Activated T-helper 1 cell treated with anti-CD3 and anti-CD28 coated beads, Interleukin-12 subunit alpha, Interleukin-12 subunit beta, Interleukin-2, Interleukin-4 antibody, amounts not matched to agents 30 ng/mL and 10 ng/mL and 1 ng/mL, durations not matched to agents 14 hours and 24 hours and 36 hours (primary cell): Measurements from ENCODE around the gene SERPINF2. TPM values are rescaled to one million over a fixed set of nuclear protein-coding genes. Genes with fewer than 3 reads are reported as not detected.
A peak's percentile ranks its signal among the peaks of the same experiment; 100 is the strongest.
"Not testable (repeated sequence)": the region's sequence is repeated elsewhere in the genome, so short reads cannot be mapped to it uniquely, and the experiment has no call there.

Experiments
- DNase-seq: peaks from one replicate; pipeline ENCODE4 v3.0.0; 2021; ENCODE audit warnings: low spot score
- H3K27ac Mint-ChIP-seq: one replicate; pipeline ENCODE4 v1.8.0; 2021; ENCODE audit warnings: mild to moderate bottlenecking, mixed read lengths
- H3K27me3 Mint-ChIP-seq: one replicate; pipeline ENCODE4 v1.8.0; 2022; ENCODE audit warnings: mild to moderate bottlenecking, moderate library complexity, mixed read lengths; ENCODE audit not compliant: insufficient read depth
- H3K36me3 Mint-ChIP-seq: one replicate; pipeline ENCODE4 v1.8.0; 2021; ENCODE audit warnings: low read depth, mixed read lengths
- H3K4me1 Mint-ChIP-seq: one replicate; pipeline ENCODE4 v1.8.0; 2021; ENCODE audit warnings: low read depth, mixed read lengths
- H3K4me3 Mint-ChIP-seq: one replicate; pipeline ENCODE4 v1.8.0; 2021; ENCODE audit warnings: mild to moderate bottlenecking, moderate library complexity, mixed read lengths
- H3K9me3 Mint-ChIP-seq: one replicate; pipeline ENCODE4 v1.8.0; 2021; ENCODE audit warnings: mixed read lengths
- intact Hi-C: fragments of 100-400 bp; cut with micrococcal nuclease; formaldehyde crosslinking; loops from one replicate; pipeline ENCODE4 v1.15.1; 2024
- total RNA-seq: library from RNA; stranded (reverse); gene quantifications from 2 replicates; pipeline ENCODE4 v1.2.3, GENCODE V29; 2022

Gene SERPINF2
- total RNA-seq, 1 donor from 2014 or later, result 0.41 TPM

DNA sequence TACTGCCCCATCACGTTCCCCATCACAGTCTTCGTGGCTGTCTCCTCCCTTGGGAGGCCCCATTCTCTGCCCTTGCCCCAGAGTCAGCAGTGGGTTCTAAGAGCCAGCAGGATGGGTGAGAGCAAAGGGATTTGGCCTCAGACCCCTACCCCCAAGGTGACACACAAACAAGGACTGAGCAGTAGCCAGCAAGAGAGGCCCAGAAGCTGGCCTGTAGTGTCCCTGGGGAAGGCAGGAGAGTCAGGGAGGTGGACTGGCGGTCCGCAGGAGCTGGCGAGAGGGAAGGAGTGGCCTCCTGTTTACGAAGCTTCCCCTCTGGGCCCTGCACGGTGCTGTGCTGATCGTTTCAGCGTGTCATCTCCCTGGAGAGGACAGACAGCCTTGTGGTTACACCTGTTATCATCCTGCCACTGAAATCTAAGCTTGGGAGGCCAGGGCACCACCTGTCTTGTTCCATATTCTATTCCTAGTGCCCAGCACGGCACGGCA is 9.8 kb upstream of the SERPINF2 start:
- Mint-ChIP-seq H3K36me3 (peaks cover 25% of the 10 kb centered on the region), H3K27ac (no peak overlapping the region), H3K4me1 (peaks cover 21% of the 10 kb centered on the region), H3K27me3 (no peaks in the 10 kb centered on the region), H3K9me3 (no peaks in the 10 kb centered on the region), H3K4me3 (no peak overlapping the region)
- intact Hi-C loops, result no loop called here
- no peak for DNase-seq

DNA sequence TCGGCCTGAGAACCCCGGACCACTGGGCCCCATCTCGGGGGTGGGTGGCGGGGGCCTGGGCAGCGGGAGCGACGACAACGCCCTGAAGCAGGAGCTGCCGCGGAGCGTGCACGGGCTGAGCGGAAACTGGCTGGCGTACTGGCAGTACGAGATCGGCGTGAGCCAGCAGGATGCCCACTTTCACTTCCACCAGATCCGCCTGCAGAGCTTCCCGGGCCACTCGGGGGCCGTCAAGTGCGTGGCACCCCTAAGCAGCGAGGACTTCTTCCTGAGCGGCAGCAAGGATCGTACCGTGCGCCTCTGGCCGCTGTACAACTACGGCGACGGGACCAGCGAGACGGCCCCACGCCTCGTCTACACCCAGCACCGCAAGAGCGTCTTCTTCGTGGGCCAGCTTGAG is 8.9 kb upstream of the SERPINF2 start:
- intact Hi-C loops, result no loop called here
- DNase-seq, result no peak
- Mint-ChIP-seq H3K27ac (no peak overlapping the region), H3K4me3 (no peak overlapping the region), H3K27me3 (no peaks in the 10 kb centered on the region), H3K9me3 (no peaks in the 10 kb centered on the region), H3K4me1 (peaks cover 14% of the 10 kb centered on the region), H3K36me3 (peaks cover 23% of the 10 kb centered on the region)

DNA sequence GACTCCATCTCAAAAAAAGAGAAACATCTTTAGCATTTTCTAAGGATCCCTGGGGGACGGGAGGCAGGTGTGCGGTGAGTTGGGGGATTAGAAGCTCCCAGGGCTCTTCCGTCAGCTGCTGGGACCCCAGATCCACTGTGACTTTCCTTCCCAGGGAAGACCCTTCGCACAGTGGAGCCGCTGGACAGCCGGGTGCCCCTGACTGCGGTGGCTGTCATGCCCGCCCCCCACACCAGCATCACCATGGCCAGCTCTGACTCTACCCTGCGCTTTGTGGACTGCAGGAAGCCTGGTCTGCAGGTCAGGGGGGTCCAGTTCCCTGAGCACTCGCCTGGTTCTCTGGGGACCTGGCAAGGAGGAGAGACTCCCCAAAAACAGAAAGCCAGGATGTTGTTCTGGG is 7.3 kb upstream of the SERPINF2 start:
- no peaks in the 10 kb centered on the region for H3K27me3 Mint-ChIP-seq
- DNase-seq, result no peak
- intact Hi-C loops, result no loop called here
- peaks cover 17% of the 10 kb centered on the region for H3K36me3 Mint-ChIP-seq
- peaks cover 8% of the 10 kb centered on the region for H3K4me1 Mint-ChIP-seq
- H3K9me3 Mint-ChIP-seq, result no peaks in the 10 kb centered on the region
- H3K4me3 Mint-ChIP-seq, result no peak overlapping the region
- no peak overlapping the region for H3K27ac Mint-ChIP-seq

DNA sequence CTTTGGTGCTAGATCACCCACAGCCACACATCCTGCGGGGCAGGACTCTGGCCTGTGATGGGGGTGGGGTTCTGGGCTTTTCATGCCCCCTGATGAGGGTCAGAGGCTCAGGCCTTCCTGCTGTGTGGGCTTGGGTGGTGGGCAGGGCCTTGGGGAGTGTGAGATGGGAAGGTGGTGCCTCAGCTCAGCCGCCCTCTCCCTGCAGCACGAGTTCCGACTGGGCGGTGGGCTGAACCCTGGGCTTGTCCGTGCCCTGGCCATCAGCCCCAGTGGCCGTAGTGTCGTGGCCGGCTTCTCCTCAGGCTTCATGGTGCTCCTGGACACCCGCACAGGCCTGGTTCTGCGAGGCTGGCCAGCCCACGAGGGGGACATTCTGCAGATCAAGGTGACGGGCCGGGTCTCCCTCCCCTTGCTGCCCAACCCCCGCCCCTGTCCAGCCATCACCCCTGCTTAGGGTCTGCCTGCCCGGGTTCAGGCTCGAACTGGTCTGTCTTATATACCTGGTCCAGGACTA is 6.8 kb upstream of the SERPINF2 start:
- Mint-ChIP-seq H3K4me1 (peaks cover 8% of the 10 kb centered on the region), H3K9me3 (no peaks in the 10 kb centered on the region), H3K36me3 (peaks cover 17% of the 10 kb centered on the region), H3K27ac (peak overlapping the region; percentile 83), H3K27me3 (no peaks in the 10 kb centered on the region), H3K4me3 (no peak overlapping the region)
- intact Hi-C loops, result no loop called here
- DNase-seq, result no peak

DNA sequence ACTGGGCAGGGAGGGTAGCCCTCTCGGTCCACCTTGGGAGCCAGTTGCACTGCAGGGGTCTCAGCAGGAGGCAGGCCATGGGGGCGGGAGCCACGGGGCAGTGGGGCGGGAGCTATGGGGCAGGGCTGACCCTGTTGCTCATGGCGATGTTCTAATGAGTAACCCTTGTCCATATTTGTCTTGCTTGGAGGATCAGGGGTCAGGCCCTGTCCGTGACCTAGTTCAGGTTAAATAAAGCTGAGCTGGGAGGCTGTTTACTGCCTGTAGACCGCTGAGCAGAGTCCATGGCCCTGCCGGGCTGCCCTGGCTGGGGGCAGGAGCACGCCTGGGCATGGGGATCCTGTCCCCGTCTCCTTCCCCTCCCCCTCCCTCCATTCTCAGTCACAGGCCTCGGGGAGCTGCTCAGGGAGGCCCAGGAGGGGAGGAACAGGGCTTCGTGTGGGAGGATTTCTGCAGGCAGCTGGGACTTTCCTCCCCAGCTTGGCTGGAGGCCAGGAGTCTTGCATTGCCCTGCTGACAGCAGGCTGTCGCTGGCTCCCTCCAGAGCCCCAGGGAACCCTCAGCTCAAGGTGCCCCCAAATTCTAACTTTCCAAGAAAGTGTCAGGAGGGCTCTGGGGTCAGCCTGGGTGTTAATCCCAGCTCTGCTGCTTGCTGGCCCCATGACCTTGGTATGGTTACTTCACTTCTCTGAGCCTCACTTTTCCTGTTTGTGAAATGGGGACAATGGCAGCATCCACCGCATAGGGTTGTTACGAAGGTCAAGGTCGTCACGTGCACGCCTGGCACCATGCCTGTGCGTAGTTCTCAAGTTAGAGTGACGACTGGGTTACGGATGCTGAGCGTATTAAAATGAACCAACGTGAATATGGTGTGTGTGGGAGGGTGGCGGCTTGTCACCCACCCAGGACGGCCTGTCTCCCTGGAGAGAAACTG is 6.1 kb upstream of the SERPINF2 start:
- Mint-ChIP-seq H3K4me3 (no peak overlapping the region), H3K9me3 (no peaks in the 10 kb centered on the region), H3K27ac (peak overlapping the region; percentile 61), H3K4me1 (peaks cover 8% of the 10 kb centered on the region), H3K27me3 (no peaks in the 10 kb centered on the region), H3K36me3 (peaks cover 17% of the 10 kb centered on the region)
- intact Hi-C loops, result no loop called here
- DNase-seq, result no peak

DNA sequence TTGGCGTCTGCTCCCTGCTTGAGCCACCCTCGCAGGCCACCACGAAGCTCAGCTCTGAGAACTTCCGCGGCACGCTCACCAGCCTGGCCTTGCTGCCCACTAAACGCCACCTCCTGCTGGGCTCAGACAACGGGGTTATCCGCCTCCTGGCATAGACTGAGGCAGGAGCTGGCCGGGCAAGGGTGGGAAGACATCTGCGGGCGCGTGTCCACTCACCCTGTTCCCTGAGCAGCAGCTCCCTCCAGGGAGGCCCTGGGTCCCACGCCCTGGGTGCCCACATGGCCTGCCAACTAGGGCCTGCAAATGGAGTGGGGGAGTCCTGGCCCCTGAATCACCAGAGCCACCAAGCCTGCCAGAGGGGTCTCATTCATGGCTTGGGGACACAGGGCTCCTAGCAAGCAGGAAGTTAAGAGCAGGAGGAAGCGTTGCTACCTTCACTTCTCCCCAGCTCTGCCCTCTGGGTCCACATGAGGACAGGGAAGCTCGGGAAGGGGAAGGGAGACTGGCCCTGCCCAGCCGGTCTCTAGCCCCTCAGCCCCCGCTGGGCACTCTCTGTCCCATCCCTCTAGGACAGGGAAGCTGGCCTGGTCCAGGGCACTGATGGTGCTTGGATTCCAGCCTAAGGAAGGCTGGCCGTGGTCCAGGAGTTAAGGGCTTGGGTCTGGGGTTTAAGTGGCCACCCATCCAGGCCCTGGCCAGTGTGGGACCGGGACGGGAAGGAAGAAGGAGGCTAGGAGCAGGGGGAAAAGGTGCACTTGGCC is 5.0 kb upstream of the SERPINF2 start:
- H3K27me3 Mint-ChIP-seq, result no peaks in the 10 kb centered on the region
- intact Hi-C loops, result no loop called here
- H3K4me1 Mint-ChIP-seq, result peaks cover 8% of the 10 kb centered on the region
- H3K27ac Mint-ChIP-seq, result no peak overlapping the region
- DNase-seq, result no peak
- no peaks in the 10 kb centered on the region for H3K9me3 Mint-ChIP-seq
- no peak overlapping the region for H3K4me3 Mint-ChIP-seq
- peaks cover 17% of the 10 kb centered on the region for H3K36me3 Mint-ChIP-seq

DNA sequence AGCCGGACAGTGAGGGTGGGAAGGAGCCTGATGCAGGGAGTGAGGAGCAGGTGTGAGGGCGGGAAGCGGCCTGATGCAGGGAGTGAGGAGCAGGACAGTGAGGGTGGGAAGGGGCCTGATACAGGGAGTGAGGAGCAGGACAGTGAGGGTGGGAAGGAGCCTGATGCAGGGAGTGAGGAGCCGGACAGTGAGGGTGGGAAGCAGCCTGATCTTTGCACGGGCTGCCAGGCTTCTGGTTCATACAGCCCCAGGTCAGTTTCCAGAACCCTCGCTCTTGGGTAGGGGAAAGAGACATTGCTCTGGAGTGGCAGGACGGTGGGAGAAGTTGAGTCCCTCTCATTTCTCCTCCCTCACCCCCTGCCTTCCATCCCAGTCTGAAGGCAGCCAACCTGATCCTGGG is 772 bp upstream of the SERPINF2 start:
- H3K36me3 Mint-ChIP-seq, H3K27ac Mint-ChIP-seq, H3K9me3 Mint-ChIP-seq, H3K4me3 Mint-ChIP-seq, H3K27me3 Mint-ChIP-seq, H3K4me1 Mint-ChIP-seq, intact Hi-C loops, DNase-seq: not testable (repeated sequence)

DNA sequence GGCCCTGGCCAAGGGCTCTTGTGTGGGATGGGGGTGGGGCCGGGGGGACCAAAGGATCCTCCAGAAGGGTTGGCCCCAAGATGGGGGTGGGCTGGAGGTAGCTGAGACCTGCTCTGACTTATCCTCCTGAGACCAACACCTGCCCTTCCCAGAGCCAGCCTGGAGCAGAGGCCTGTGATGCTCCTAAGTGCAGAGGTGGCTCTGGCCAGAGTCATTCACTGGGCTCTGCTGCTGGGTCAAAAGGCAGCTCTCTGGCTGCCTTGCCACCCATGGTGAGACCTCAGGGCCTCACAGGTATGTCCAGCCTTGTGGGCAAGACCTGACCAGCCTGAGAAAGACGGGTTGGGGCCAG is 393 bp downstream of the SERPINF2 start:
- Mint-ChIP-seq H3K36me3 (peaks cover under 1% of the 10 kb centered on the region), H3K4me3 (no peak overlapping the region), H3K4me1 (no peaks in the 10 kb centered on the region), H3K27me3 (no peaks in the 10 kb centered on the region), H3K27ac (no peak overlapping the region), H3K9me3 (no peaks in the 10 kb centered on the region)
- intact Hi-C loops, result no loop called here
- no peak for DNase-seq

DNA sequence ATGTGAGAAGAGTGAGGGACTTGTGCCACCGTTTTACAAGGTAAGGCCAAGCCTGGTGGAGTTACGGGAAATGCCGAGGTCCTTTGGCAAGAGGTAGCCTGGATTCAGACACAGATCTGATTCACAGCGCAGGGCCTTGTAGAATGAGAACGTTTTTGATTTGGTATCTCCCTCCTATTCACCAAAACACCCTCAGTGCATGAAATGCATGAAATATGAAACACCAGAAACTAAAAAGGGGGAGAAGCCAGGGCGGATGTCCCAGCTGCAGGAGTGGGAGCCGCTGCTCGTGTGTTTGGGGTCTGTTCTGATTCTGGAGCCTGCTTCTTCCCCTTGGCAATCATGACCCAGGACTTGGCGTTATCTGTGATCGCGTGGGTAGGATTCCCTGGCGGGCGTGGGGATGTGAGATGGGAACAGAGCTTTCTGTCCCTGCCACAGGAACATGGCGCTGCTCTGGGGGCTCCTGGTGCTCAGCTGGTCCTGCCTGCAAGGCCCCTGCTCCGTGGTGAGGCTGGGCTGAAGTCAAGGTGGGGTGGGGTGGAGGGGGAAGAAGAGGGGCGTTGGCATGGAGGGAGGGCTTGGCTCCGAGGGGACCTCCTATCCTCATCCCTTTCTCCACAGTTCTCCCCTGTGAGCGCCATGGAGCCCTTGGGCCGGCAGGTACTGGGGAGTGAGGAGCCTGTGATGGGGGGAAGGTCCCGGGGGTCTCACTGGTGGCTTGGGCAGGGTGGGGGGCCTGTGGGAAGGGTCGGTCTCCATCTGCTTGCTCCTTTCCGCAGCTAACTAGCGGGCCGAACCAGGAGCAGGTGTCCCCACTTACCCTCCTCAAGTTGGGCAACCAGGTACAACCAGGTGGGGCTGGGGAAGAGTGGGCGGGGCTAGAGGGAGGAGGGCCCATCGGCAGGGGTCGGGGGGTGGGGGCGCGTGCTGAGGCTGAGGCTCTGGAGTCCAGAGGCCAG is 2.2 kb downstream of the SERPINF2 start:
- intact Hi-C loops, result no loop called here
- peaks cover 2% of the 10 kb centered on the region for H3K27me3 Mint-ChIP-seq
- no peak overlapping the region for H3K4me3 Mint-ChIP-seq
- no peaks in the 10 kb centered on the region for H3K9me3 Mint-ChIP-seq
- no peaks in the 10 kb centered on the region for H3K36me3 Mint-ChIP-seq
- no peak overlapping the region for H3K27ac Mint-ChIP-seq
- H3K4me1 Mint-ChIP-seq, result no peaks in the 10 kb centered on the region
- no peak for DNase-seq

DNA sequence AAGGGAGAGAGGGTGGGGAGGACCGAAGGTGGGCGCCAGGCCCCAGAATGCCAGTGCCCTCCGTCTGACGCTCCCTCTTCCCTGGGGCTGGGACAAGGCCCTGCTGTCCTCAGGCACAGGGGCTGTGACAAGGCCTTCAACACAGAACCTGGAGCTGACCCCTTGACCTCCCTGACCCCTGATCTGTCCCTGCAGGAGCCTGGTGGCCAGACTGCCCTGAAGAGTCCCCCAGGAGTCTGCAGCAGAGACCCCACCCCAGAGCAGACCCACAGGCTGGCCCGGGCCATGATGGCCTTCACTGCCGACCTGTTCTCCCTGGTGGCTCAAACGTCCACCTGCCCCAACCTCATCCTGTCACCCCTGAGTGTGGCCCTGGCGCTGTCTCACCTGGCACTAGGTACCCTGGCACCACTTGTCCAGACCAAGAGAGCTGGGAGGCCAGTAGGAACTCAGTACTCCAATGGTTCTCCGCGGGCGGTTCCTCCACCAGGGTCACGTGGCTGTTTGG is 2.9 kb downstream of the SERPINF2 start:
- H3K36me3 Mint-ChIP-seq, result no peaks in the 10 kb centered on the region
- intact Hi-C loops, result no loop called here
- H3K27ac Mint-ChIP-seq, result no peak overlapping the region

DNA sequence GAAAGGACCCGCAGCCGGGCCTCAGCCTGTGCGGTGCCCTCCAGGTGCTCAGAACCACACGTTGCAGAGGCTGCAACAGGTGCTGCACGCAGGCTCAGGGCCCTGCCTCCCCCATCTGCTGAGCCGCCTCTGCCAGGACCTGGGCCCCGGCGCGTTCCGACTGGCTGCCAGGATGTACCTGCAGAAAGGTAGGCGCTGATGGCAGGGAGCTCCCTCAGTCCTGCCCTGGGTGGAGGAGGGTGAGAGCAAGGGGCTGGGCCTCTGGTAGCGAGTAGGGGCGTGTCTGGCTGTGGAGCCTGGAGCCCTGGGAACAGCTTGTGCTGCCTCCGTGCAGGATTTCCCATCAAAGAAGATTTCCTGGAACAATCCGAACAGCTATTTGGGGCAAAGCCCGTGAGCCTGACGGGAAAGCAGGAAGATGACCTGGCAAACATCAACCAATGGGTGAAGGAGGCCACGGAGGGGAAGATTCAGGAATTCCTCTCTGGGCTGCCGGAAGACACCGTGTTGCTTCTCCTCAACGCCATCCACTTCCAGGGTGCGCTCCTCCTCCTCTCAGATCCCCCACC is 4.4 kb downstream of the SERPINF2 start:
- Mint-ChIP-seq H3K27me3 (peaks cover 2% of the 10 kb centered on the region), H3K4me3 (no peak overlapping the region), H3K27ac (no peak overlapping the region), H3K9me3 (no peaks in the 10 kb centered on the region), H3K36me3 (no peaks in the 10 kb centered on the region), H3K4me1 (no peaks in the 10 kb centered on the region)
- intact Hi-C loops, result no loop called here
- DNase-seq, result no peak

More for the DNA sequence above, 2.9 kb downstream of the SERPINF2 start:
- Mint-ChIP-seq H3K27me3 (peaks cover 2% of the 10 kb centered on the region), H3K9me3 (no peaks in the 10 kb centered on the region), H3K4me1 (no peaks in the 10 kb centered on the region), H3K4me3 (no peak overlapping the region)
- no peak for DNase-seq

DNA sequence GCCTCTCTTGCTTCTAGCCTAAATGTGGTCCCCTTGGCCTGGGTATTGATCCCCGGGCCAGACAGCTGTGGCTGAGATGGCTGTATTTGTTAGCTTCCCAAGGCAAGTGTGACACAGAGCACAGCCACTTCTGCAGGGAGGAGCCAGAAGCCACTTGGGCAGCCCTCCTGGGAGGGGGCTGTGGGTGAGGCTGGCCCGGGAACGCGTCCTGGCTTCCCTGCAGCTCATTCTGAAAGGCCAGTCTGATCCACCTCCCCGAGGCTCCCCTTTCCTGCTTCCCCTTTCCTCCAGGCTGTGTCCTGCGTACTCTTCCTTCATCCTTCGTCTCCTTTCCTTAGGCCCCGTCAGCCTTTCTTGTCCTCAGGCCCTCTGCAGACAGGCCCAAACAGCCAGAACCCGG is 8.0 kb downstream of the SERPINF2 start:
- intact Hi-C loops, result no loop called here
- DNase-seq, result no peak
- Mint-ChIP-seq H3K27me3 (peaks cover 2% of the 10 kb centered on the region), H3K36me3 (no peaks in the 10 kb centered on the region), H3K27ac (no peak overlapping the region), H3K4me3 (no peak overlapping the region), H3K9me3 (no peaks in the 10 kb centered on the region), H3K4me1 (no peaks in the 10 kb centered on the region)
